Esophagus (tissue), 2 donors: ENCODE measurements around the gene CNOT4. TPM values are rescaled to one million over a fixed set of nuclear protein-coding genes. Genes with fewer than 3 reads are reported as not detected.
"Not testable (repeated sequence)": the region's sequence is repeated elsewhere in the genome, so short reads cannot be mapped to it uniquely, and the experiment has no call there.

ENCODE experiments used
- H3K27ac ChIP-seq, 2 donors: one replicate each; pipeline ENCODE4 v1.5.1; 2013; ENCODE audit warnings: low read depth in 2 of 2, mild to moderate bottlenecking in 2 of 2, inconsistent platforms in 1 of 2, low read length in 1 of 2, moderate library complexity in 1 of 2
- H3K27me3 ChIP-seq, 2 donors: one replicate each; pipeline ENCODE4 v1.6.1; 2013; ENCODE audit warnings: low read length in 2 of 2, control low read depth in 1 of 2, mild to moderate bottlenecking in 1 of 2; ENCODE audit not compliant: insufficient read depth in 2 of 2, control insufficient read depth in 1 of 2
- H3K36me3 ChIP-seq, 2 donors: one replicate each; pipeline ENCODE4 v1.6.1; 2013; ENCODE audit warnings: low read length in 1 of 2; ENCODE audit not compliant: control insufficient read depth in 2 of 2, insufficient read depth in 2 of 2
- H3K4me1 ChIP-seq, 2 donors: one replicate each; pipeline ENCODE4 v1.6.1; 2013; ENCODE audit warnings: low read length in 1 of 2; ENCODE audit not compliant: control insufficient read depth in 2 of 2, insufficient read depth in 2 of 2
- H3K4me3 ChIP-seq, 2 donors: one replicate each; pipeline ENCODE4 v1.5.1; 2013; ENCODE audit warnings: low read length in 2 of 2, mild to moderate bottlenecking in 2 of 2, low read depth in 1 of 2, moderate library complexity in 1 of 2
- H3K9me3 ChIP-seq, 2 donors: one replicate each; pipeline ENCODE4 v1.6.1; 2013; ENCODE audit warnings: mild to moderate bottlenecking in 2 of 2, low read depth in 1 of 2, low read length in 1 of 2, moderate library complexity in 1 of 2; ENCODE audit not compliant: control insufficient read depth in 2 of 2, insufficient read depth in 1 of 2
- WGBS, 2 donors: extraction: QIAGEN DNeasy Blood & Tissue Kit; methylation state at CpG; one replicate each; pipeline ENCODE4 v1.1.7; 2013; 5-methylcytosine and 5-hydroxymethylcytosine counted together
- polyA plus RNA-seq, 2 donors: library from polyadenylated mRNA; stranded (reverse); fragments of 200-250 nt; gene quantifications; one replicate each; pipeline ENCODE4 v1.2.3, GENCODE V29; 2013
- donor health status: healthy with polysubstance abuse.
- donor health status: Bipolar disorder and iron deficiency.

Gene CNOT4
- polyA plus RNA-seq, 2 donors = 5.2 to 6.9 TPM

GRCh38 chr7:135366843-135367508 is 142.9 kb downstream of the CNOT4 start:
- Histone ChIP-seq H3K27ac (no peak overlapping the region), H3K4me3 (no peak overlapping the region), H3K9me3 (no peaks in the 10 kb centered on the region), H3K27me3 (no peaks in the 10 kb centered on the region), H3K36me3 (peaks cover 0 to 5% of the 10 kb centered on the region in 2 donors), H3K4me1 (no peaks in the 10 kb centered on the region)
- WGBS, 2 donors = 89 to 92% methylated on average over 7 of the region's 7 CpGs

- no peak overlapping the region for H3K27ac ChIP-seq
- H3K27me3 ChIP-seq = no peaks in the 10 kb centered on the region
- peaks cover 4 to 5% of the 10 kb centered on the region in 2 donors for H3K36me3 ChIP-seq
- H3K4me1 ChIP-seq = no peaks in the 10 kb centered on the region
- H3K9me3 ChIP-seq = no peaks in the 10 kb centered on the region
- H3K4me3 ChIP-seq = no peak overlapping the region
- WGBS, 2 donors = 72 to 83% methylated on average over 3 of the region's 3 CpGs
These were observed 144.2 kb downstream of the CNOT4 start for GRCh38 chr7:135365721-135366120.

GRCh38 chr7:135364206-135364605 is 145.7 kb downstream of the CNOT4 start:
- WGBS, 2 donors = 87 to 88% methylated on average over 2 of the region's 2 CpGs
- Histone ChIP-seq H3K9me3 (no peaks in the 10 kb centered on the region), H3K27ac (no peak overlapping the region), H3K27me3 (no peaks in the 10 kb centered on the region), H3K4me1 (no peaks in the 10 kb centered on the region), H3K36me3 (peaks cover 4 to 5% of the 10 kb centered on the region in 2 donors), H3K4me3 (no peak overlapping the region)

GRCh38 chr7:135362871-135363270 is 147.0 kb downstream of the CNOT4 start:
- Histone ChIP-seq H3K4me3 (no peak overlapping the region), H3K27ac (no peak overlapping the region), H3K27me3 (no peaks in the 10 kb centered on the region), H3K36me3 (peaks cover 4 to 5% of the 10 kb centered on the region in 2 donors), H3K4me1 (no peaks in the 10 kb centered on the region), H3K9me3 (no peaks in the 10 kb centered on the region)
- 92 to 97% methylated on average over 7 of the region's 7 CpGs for WGBS, 2 donors

- Histone ChIP-seq H3K27ac (no peak overlapping the region), H3K27me3 (no peaks in the 10 kb centered on the region), H3K4me3 (no peak overlapping the region), H3K36me3 (peaks cover 4 to 5% of the 10 kb centered on the region in 2 donors), H3K9me3 (no peaks in the 10 kb centered on the region), H3K4me1 (no peaks in the 10 kb centered on the region)
- WGBS, 2 donors = 65 to 67% methylated on average over 5 of the region's 5 CpGs
These were observed 148.1 kb downstream of the CNOT4 start for GRCh38 chr7:135361788-135362187.

- Histone ChIP-seq H3K27me3 (no peaks in the 10 kb centered on the region), H3K4me3 (no peak overlapping the region), H3K36me3 (peaks cover 4 to 5% of the 10 kb centered on the region in 2 donors), H3K9me3 (no peaks in the 10 kb centered on the region), H3K4me1 (no peaks in the 10 kb centered on the region), H3K27ac (no peak overlapping the region)
- 49 to 59% methylated on average over 5 of the region's 5 CpGs for WGBS, 2 donors
These were observed 150.3 kb downstream of the CNOT4 start for GRCh38 chr7:135359615-135360014.

GRCh38 chr7:135355377-135356048 is 154.4 kb downstream of the CNOT4 start:
- no peak overlapping the region for H3K27ac ChIP-seq
- H3K4me3 ChIP-seq = no peak overlapping the region
- no peaks in the 10 kb centered on the region for H3K27me3 ChIP-seq
- no peaks in the 10 kb centered on the region for H3K36me3 ChIP-seq
- 57 to 61% methylated on average over 4 of the region's 4 CpGs for WGBS, 2 donors
- H3K9me3 ChIP-seq = no peaks in the 10 kb centered on the region
- no peaks in the 10 kb centered on the region for H3K4me1 ChIP-seq

GRCh38 chr7:135353832-135354231 is 156.1 kb downstream of the CNOT4 start:
- 84 to 91% methylated on average over 3 of the region's 3 CpGs for WGBS, 2 donors
- no peaks in the 10 kb centered on the region for H3K36me3 ChIP-seq
- H3K9me3 ChIP-seq = no peaks in the 10 kb centered on the region
- H3K4me3 ChIP-seq = no peak overlapping the region
- H3K27ac ChIP-seq = no peak overlapping the region
- no peaks in the 10 kb centered on the region for H3K27me3 ChIP-seq
- no peaks in the 10 kb centered on the region for H3K4me1 ChIP-seq

- no peaks in the 10 kb centered on the region for H3K4me1 ChIP-seq
- H3K27me3 ChIP-seq = no peaks in the 10 kb centered on the region
- H3K4me3 ChIP-seq = no peak overlapping the region
- 89 to 90% methylated on average over 5 of the region's 5 CpGs for WGBS, 2 donors
- no peak overlapping the region for H3K27ac ChIP-seq
- no peaks in the 10 kb centered on the region for H3K9me3 ChIP-seq
- H3K36me3 ChIP-seq = no peaks in the 10 kb centered on the region
These were observed 157.6 kb downstream of the CNOT4 start for GRCh38 chr7:135352285-135352684.

GRCh38 chr7:135351070-135351469 is 158.8 kb downstream of the CNOT4 start:
- WGBS, 2 donors = 94 to 95% methylated on average over 9 of the region's 9 CpGs
- H3K27ac ChIP-seq, H3K4me1 ChIP-seq, H3K27me3 ChIP-seq, H3K4me3 ChIP-seq, H3K9me3 ChIP-seq, H3K36me3 ChIP-seq: not testable (repeated sequence)
